Caco-2 (cell line): ENCODE results near the gene PTAR1. TPM values are rescaled to one million over a fixed set of nuclear protein-coding genes. Genes with fewer than 3 reads are reported as not detected.

ENCODE experiments used
- BruUV-seq: library from RNA; stranded (reverse); fragments of 400-500 nt; replicated peaks from 2 replicates; lab custom pipeline; 2021; lab: Mats Ljungman, UMichigan
- CTCF ChIA-PET: fragments of 300-600 bp; sonication (Branson Sonifier 250); formaldehyde crosslinking; loops from one replicate; lab custom pipeline; 2022; ENCODE audit warnings: antibody characterized with exemption; lab: Charles Lee
- POLR2A ChIA-PET: fragments of 300-600 bp; sonication (Branson Sonifier 250); formaldehyde crosslinking; loops from one replicate; lab custom pipeline; 2022; ENCODE audit warnings: antibody characterized with exemption; lab: Charles Lee
- DNase-seq, 2 experiments: peaks; one replicate each; pipeline versions ENCODE4 v3.0.0 to v3.0.0-alpha.2; 2020 to 2022
- H3K27me3 ChIP-seq: replicated peaks from 2 replicates; pipeline ENCODE4 v1.6.0; 2011; ENCODE audit warnings: low read length; ENCODE audit not compliant: control insufficient read depth, insufficient read depth
- H3K36me3 ChIP-seq: 2 replicates; pipeline ENCODE4 v1.5.1; 2011; ENCODE audit warnings: low read length; ENCODE audit not compliant: control insufficient read depth, insufficient read depth
- H3K4me1 ChIP-seq: fragments of 250-450 bp; sonication (Bioruptor Pico); 2 replicates; pipeline ENCODE4 v1.5.1; 2020; ENCODE audit warnings: mild to moderate bottlenecking
- H3K4me3 ChIP-seq: 2 replicates; pipeline ENCODE4 v1.5.1; 2011; ENCODE audit warnings: low read depth, mild to moderate bottlenecking, control low read depth, low read length
- H3K9me3 ChIP-seq: fragments of 250-450 bp; sonication (Bioruptor Pico); 2 replicates; pipeline ENCODE4 v1.5.1; 2020; ENCODE audit warnings: mild to moderate bottlenecking, moderate library complexity
- H3K27ac Mint-ChIP-seq: one replicate; pipeline ENCODE4 v1.8.0; 2022; ENCODE audit warnings: mixed read lengths; ENCODE audit not compliant: unreplicated experiment
- H3K27me3 Mint-ChIP-seq: one replicate; pipeline ENCODE4 v1.8.0; 2022; ENCODE audit warnings: mixed read lengths; ENCODE audit not compliant: insufficient read depth, unreplicated experiment
- H3K36me3 Mint-ChIP-seq: one replicate; pipeline ENCODE4 v1.8.0; 2022; ENCODE audit warnings: mild to moderate bottlenecking, mixed read lengths; ENCODE audit not compliant: insufficient read depth, unreplicated experiment
- H3K4me1 Mint-ChIP-seq: one replicate; pipeline ENCODE4 v1.8.0; 2022; ENCODE audit warnings: low read depth, mixed read lengths; ENCODE audit not compliant: unreplicated experiment
- H3K4me3 Mint-ChIP-seq: one replicate; pipeline ENCODE4 v1.8.0; 2022; ENCODE audit warnings: mild to moderate bottlenecking, moderate library complexity, mixed read lengths; ENCODE audit not compliant: unreplicated experiment
- H3K9me3 Mint-ChIP-seq: one replicate; pipeline ENCODE4 v1.8.0; 2022; ENCODE audit warnings: mixed read lengths; ENCODE audit not compliant: unreplicated experiment
- CTCF ChIP-seq, 2 experiments: fragments of 200-600 bp in 1 of 2; IDR thresholded peaks; 1 replicate in 1 of 2; 2 replicates in 1 of 2; pipeline versions ENCODE4 v1.5.1 to v1.8.0; 2011 to 2022; ENCODE audit warnings: antibody characterized with exemption in 1 of 2, control low read depth in 1 of 2, inconsistent platforms in 1 of 2, low read depth in 1 of 2, low read length in 1 of 2, mild to moderate bottlenecking in 1 of 2, moderate library complexity in 1 of 2; ENCODE audit not compliant: insufficient read depth in 1 of 2, severe bottlenecking in 1 of 2, unreplicated experiment in 1 of 2
- intact Hi-C: fragments of 100-400 bp; cut with micrococcal nuclease; formaldehyde crosslinking; loops from one replicate; pipeline ENCODE4 v1.10.0; 2022; ENCODE audit not compliant: unreplicated experiment
- total RNA-seq: library from RNA; stranded (reverse); gene quantifications from 2 replicates; pipeline ENCODE4 v1.2.3, GENCODE V29; 2022

PTAR1 gene
- total RNA-seq, 1 experiment from 2014 or later, result 16.5 TPM

- no TSS peak for BruUV-seq
- Histone ChIP-seq H3K27me3 (no peaks in the 10 kb centered on the region), H3K36me3 (no peaks in the 10 kb centered on the region), H3K4me3 (no peak overlapping the region), H3K9me3 (no peaks in the 10 kb centered on the region), H3K4me1 (no peaks in the 10 kb centered on the region)
- ChIA-PET POLR2A (no interaction called here), CTCF (no interaction called here)
- H3K27me3 Mint-ChIP-seq, result no peaks in the 10 kb centered on the region
- intact Hi-C loops, result no loop called here
- no peaks in the 10 kb centered on the region for H3K4me1 Mint-ChIP-seq
- no peak for TF ChIP-seq CTCF (IDR thresholded peaks at IDR 0.05; ENCODE audit: insufficient read depth in 1 of 2, low read depth in 1 of 2, low read length in 1 of 2, severe bottlenecking in 1 of 2, unreplicated experiment in 1 of 2)
- H3K36me3 Mint-ChIP-seq, result peaks cover 13% of the 10 kb centered on the region
- no peak overlapping the region for H3K27ac Mint-ChIP-seq
- no peak overlapping the region for H3K4me3 Mint-ChIP-seq
- no peak for DNase-seq
- H3K9me3 Mint-ChIP-seq, result no peaks in the 10 kb centered on the region
Measured at GRCh38 chr9:69731348-69731747, 28.5 kb downstream of the PTAR1 start.

GRCh38 chr9:69719983-69720382 is 39.8 kb downstream of the PTAR1 start:
- TF ChIP-seq CTCF (IDR thresholded peaks at IDR 0.05; ENCODE audit: insufficient read depth in 1 of 2, low read depth in 1 of 2, low read length in 1 of 2, severe bottlenecking in 1 of 2, unreplicated experiment in 1 of 2), result no peak
- BruUV-seq, result no TSS peak
- CTCF ChIA-PET, result no interaction called here

DNA sequence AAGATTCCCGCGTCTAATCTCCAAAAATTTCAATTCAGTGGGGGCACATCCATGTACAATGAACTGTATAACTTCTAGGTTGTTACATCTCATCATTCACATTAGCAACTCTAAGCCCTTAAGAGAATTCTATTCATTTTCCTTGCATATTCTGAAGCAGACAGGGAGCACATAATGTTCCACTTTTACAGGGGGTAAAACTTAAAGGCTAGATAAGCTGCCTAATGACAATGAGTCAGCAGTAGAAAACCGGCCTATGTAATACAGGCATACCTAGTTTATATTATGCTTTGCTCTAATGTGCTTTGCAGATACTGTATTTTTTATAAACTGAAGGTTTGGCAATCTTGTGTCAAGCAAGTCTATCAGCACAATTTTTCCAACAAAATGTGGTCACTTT is 40.4 kb downstream of the PTAR1 start:
- Histone ChIP-seq H3K4me3 (no peak overlapping the region), H3K36me3 (no peaks in the 10 kb centered on the region), H3K27me3 (no peaks in the 10 kb centered on the region), H3K9me3 (no peaks in the 10 kb centered on the region), H3K4me1 (0 out of 2 replicates have a peak, but pooled peaks cover 4% of the 10 kb centered on the region)
- CTCF ChIA-PET, result no interaction called here
- no peak for DNase-seq
- TF ChIP-seq CTCF (IDR thresholded peaks at IDR 0.05; ENCODE audit: insufficient read depth in 1 of 2, low read depth in 1 of 2, low read length in 1 of 2, severe bottlenecking in 1 of 2, unreplicated experiment in 1 of 2), result no peak
- intact Hi-C loops, result no loop called here
- H3K4me1 Mint-ChIP-seq, result no peaks in the 10 kb centered on the region
- peaks cover 8% of the 10 kb centered on the region for H3K36me3 Mint-ChIP-seq
- no peak overlapping the region for H3K4me3 Mint-ChIP-seq
- POLR2A ChIA-PET, result no interaction called here
- no peak overlapping the region for H3K27ac Mint-ChIP-seq
- no peaks in the 10 kb centered on the region for H3K9me3 Mint-ChIP-seq
- no TSS peak for BruUV-seq
- H3K27me3 Mint-ChIP-seq, result no peaks in the 10 kb centered on the region

More at GRCh38 chr9:69719983-69720382, 39.8 kb downstream of the PTAR1 start:
- Mint-ChIP-seq H3K4me3 (no peak overlapping the region), H3K9me3 (no peaks in the 10 kb centered on the region), H3K27ac (no peak overlapping the region), H3K4me1 (no peaks in the 10 kb centered on the region), H3K27me3 (no peaks in the 10 kb centered on the region), H3K36me3 (peaks cover 8% of the 10 kb centered on the region)
- intact Hi-C loops, result no loop called here
- Histone ChIP-seq H3K36me3 (no peaks in the 10 kb centered on the region), H3K9me3 (no peaks in the 10 kb centered on the region), H3K27me3 (no peaks in the 10 kb centered on the region), H3K4me3 (no peak overlapping the region), H3K4me1 (0 out of 2 replicates have a peak, but pooled peaks cover 4% of the 10 kb centered on the region)
- no peak for DNase-seq
- POLR2A ChIA-PET, result no interaction called here
